ENCODE measurements around the gene LAMA2.

LAMA2 gene

GRCh38 chr6:128860782-128861181, 22.2 kb upstream of the LAMA2 start:
- TF ChIP-seq TAF1 (IDR thresholded peaks at IDR 0.05; ENCODE audit: borderline replicate concordance, insufficient read depth, low read length), result no peak
- TF ChIP-seq REST (IDR thresholded peaks at IDR 0.05; ENCODE audit: insufficient read depth in 1 of 2, low read depth in 2 of 2, low read length in 2 of 2), result no peak
- no peak for TF ChIP-seq SIN3A (IDR thresholded peaks at IDR 0.05; ENCODE audit: borderline replicate concordance, insufficient read depth, low read length)
- no peak for TF ChIP-seq POLR2AphosphoS5 (IDR thresholded peaks at IDR 0.05; ENCODE audit: low read depth, low read length)
- no peak for TF ChIP-seq FOXP2 (optimal IDR thresholded peaks at IDR 0.05; ENCODE audit: borderline replicate concordance, extremely low read depth, extremely low read length, insufficient read depth)

GRCh38 chr6:128863983-128864382, 19.0 kb upstream of the LAMA2 start:
- no peak for TF ChIP-seq REST (IDR thresholded peaks at IDR 0.05; ENCODE audit: insufficient read depth in 1 of 2, low read depth in 2 of 2, low read length in 2 of 2)
- no peak for TF ChIP-seq TAF1 (IDR thresholded peaks at IDR 0.05; ENCODE audit: borderline replicate concordance, insufficient read depth, low read length)
- TF ChIP-seq POLR2AphosphoS5 (IDR thresholded peaks at IDR 0.05; ENCODE audit: low read depth, low read length), result no peak
- no peak for TF ChIP-seq SIN3A (IDR thresholded peaks at IDR 0.05; ENCODE audit: borderline replicate concordance, insufficient read depth, low read length)
- TF ChIP-seq FOXP2 (optimal IDR thresholded peaks at IDR 0.05; ENCODE audit: borderline replicate concordance, extremely low read depth, extremely low read length, insufficient read depth), result no peak

GRCh38 chr6:128870746-128871145, 12.2 kb upstream of the LAMA2 start:
- TF ChIP-seq FOXP2 (optimal IDR thresholded peaks at IDR 0.05; ENCODE audit: borderline replicate concordance, extremely low read depth, extremely low read length, insufficient read depth), result no peak
- TF ChIP-seq SIN3A (IDR thresholded peaks at IDR 0.05; ENCODE audit: borderline replicate concordance, insufficient read depth, low read length), result no peak
- no peak for TF ChIP-seq POLR2AphosphoS5 (IDR thresholded peaks at IDR 0.05; ENCODE audit: low read depth, low read length)
- TF ChIP-seq REST (IDR thresholded peaks at IDR 0.05; ENCODE audit: insufficient read depth in 1 of 2, low read depth in 2 of 2, low read length in 2 of 2), result no peak
- no peak for TF ChIP-seq TAF1 (IDR thresholded peaks at IDR 0.05; ENCODE audit: borderline replicate concordance, insufficient read depth, low read length)

- no peak for TF ChIP-seq POLR2AphosphoS5 (IDR thresholded peaks at IDR 0.05; ENCODE audit: low read depth, low read length)
- TF ChIP-seq SIN3A (IDR thresholded peaks at IDR 0.05; ENCODE audit: borderline replicate concordance, insufficient read depth, low read length), result no peak
- no peak for TF ChIP-seq FOXP2 (optimal IDR thresholded peaks at IDR 0.05; ENCODE audit: borderline replicate concordance, extremely low read depth, extremely low read length, insufficient read depth)
- no peak for TF ChIP-seq TAF1 (IDR thresholded peaks at IDR 0.05; ENCODE audit: borderline replicate concordance, insufficient read depth, low read length)
- TF ChIP-seq REST (IDR thresholded peaks at IDR 0.05; ENCODE audit: insufficient read depth in 1 of 2, low read depth in 2 of 2, low read length in 2 of 2), result no peak
Measured at GRCh38 chr6:128874863-128875262, 8.1 kb upstream of the LAMA2 start.

- TF ChIP-seq POLR2AphosphoS5 (IDR thresholded peaks at IDR 0.05; ENCODE audit: low read depth, low read length), result no peak
- no peak for TF ChIP-seq REST (IDR thresholded peaks at IDR 0.05; ENCODE audit: insufficient read depth in 1 of 2, low read depth in 2 of 2, low read length in 2 of 2)
- TF ChIP-seq TAF1 (IDR thresholded peaks at IDR 0.05; ENCODE audit: borderline replicate concordance, insufficient read depth, low read length), result no peak
- no peak for TF ChIP-seq FOXP2 (optimal IDR thresholded peaks at IDR 0.05; ENCODE audit: borderline replicate concordance, extremely low read depth, extremely low read length, insufficient read depth)
Measured at GRCh38 chr6:128882560-128882959, 378 bp upstream of the LAMA2 start.

Measured in PFSK-1 (cell line).